HepG2 (cell line): ENCODE measurements around the gene SMAD7. TPM values are rescaled to one million over a fixed set of nuclear protein-coding genes. Genes with fewer than 3 reads are reported as not detected.

Experiments used
- CBFB ChIP-seq: sonication (generic); formaldehyde crosslinking; IDR thresholded peaks from 2 replicates; pipeline ENCODE4 v1.4.0; 2020; ENCODE audit warnings: missing genetic modification reagents
- HCFC1 ChIP-seq: fragments of 150-350 bp; IDR thresholded peaks from 2 replicates; pipeline ENCODE4 v1.6.1; 2014; ENCODE audit warnings: low read depth, low read length
- IKZF1 ChIP-seq: fragments of 450-650 bp; IDR thresholded peaks from 2 replicates; pipeline ENCODE4 v1.7.1; 2016
- ISL2 ChIP-seq: sonication (generic); formaldehyde crosslinking; IDR thresholded peaks from 2 replicates; pipeline ENCODE4 v1.5.0; 2020; ENCODE audit warnings: missing genetic modification reagents
- KLF16 ChIP-seq, 2 experiments: sonication (generic) in 1 of 2; formaldehyde crosslinking in 1 of 2; IDR thresholded peaks; 2 replicates each; pipeline versions ENCODE4 v1.6.1 to v1.8.0; 2016 to 2023; ENCODE audit warnings: missing genetic modification reagents in 2 of 2, missing compliant biosample characterization in 1 of 2
- MED1 ChIP-seq: sonication (generic); formaldehyde crosslinking; IDR thresholded peaks from 2 replicates; pipeline ENCODE4 v1.4.0; 2020; ENCODE audit warnings: missing genetic modification reagents
- NR2F6 ChIP-seq, 2 experiments: IDR thresholded peaks; 2 replicates each; pipeline ENCODE4 v1.6.1; 2016; ENCODE audit warnings: antibody characterized with exemption in 1 of 2, mild to moderate bottlenecking in 1 of 2
- ONECUT2 ChIP-seq: sonication (generic); formaldehyde crosslinking; IDR thresholded peaks from 2 replicates; pipeline ENCODE4 v1.4.0; 2020; ENCODE audit warnings: missing genetic modification reagents
- TBX2 ChIP-seq: sonication (generic); formaldehyde crosslinking; IDR thresholded peaks from 2 replicates; pipeline ENCODE4 v1.5.0; 2020; ENCODE audit warnings: missing genetic modification reagents, mild to moderate bottlenecking, borderline replicate concordance
- ZFAT ChIP-seq: sonication (generic); formaldehyde crosslinking; conservative IDR thresholded peaks from 2 replicates; pipeline ENCODE4 v1.8.1; 2023; ENCODE audit warnings: missing genetic modification reagents, inconsistent platforms
- ZFP62 ChIP-seq: sonication (generic); formaldehyde crosslinking; IDR thresholded peaks from 2 replicates; pipeline ENCODE4 v1.4.0; 2020; ENCODE audit warnings: missing genetic modification reagents
- ZNF263 ChIP-seq: sonication (generic); formaldehyde crosslinking; IDR thresholded peaks from 2 replicates; pipeline ENCODE4 v1.4.0; 2020; ENCODE audit warnings: missing genetic modification reagents
- ZNF496 ChIP-seq: sonication (generic); formaldehyde crosslinking; IDR thresholded peaks from 2 replicates; pipeline ENCODE4 v1.8.1; 2023; ENCODE audit warnings: mild to moderate bottlenecking, moderate library complexity, missing genetic modification reagents; ENCODE audit not compliant: insufficient replicate concordance
- ZNF510 ChIP-seq: sonication (generic); formaldehyde crosslinking; IDR thresholded peaks from 2 replicates; pipeline ENCODE4 v1.4.0; 2020; ENCODE audit warnings: low read depth, mild to moderate bottlenecking, missing genetic modification reagents
- ZNF543 ChIP-seq: sonication (generic); formaldehyde crosslinking; IDR thresholded peaks from 2 replicates; pipeline ENCODE4 v1.4.0; 2020; ENCODE audit warnings: mild to moderate bottlenecking, missing genetic modification reagents
- polyA plus RNA-seq, 8 experiments: library from polyadenylated mRNA; depleted of rRNA in 3 of 8; stranded (reverse) in 7 of 8; unstranded in 1 of 8; fragments of >200 nt; fragmentation: Illumina TruSeq in 4 of 8; extraction: Trizol in 4 of 8; gene quantifications; 2 replicates each; pipeline versions ENCODE4 v1.2.1 to v1.2.3, GENCODE V29; 2011 to 2016; ENCODE audit warnings: low read depth in 4 of 8, missing spikeins in 1 of 8, mixed read lengths in 1 of 8; ENCODE audit not compliant: insufficient read depth in 1 of 8
- total RNA-seq, 5 experiments: library from RNA; depleted of rRNA; stranded (reverse); fragments of >200 nt; fragmentation: Illumina TruSeq; extraction: Trizol; gene quantifications; 2 replicates each; pipeline ENCODE4 v1.2.3, GENCODE V29; 2016; ENCODE audit warnings: low read depth in 1 of 5
- TF ChIP-seq, protein P1 (sequence below): IDR thresholded peaks from 2 replicates; pipeline ENCODE4 v1.6.1; 2018; ENCODE audit warnings: missing genetic modification reagents
- TF ChIP-seq, protein P2 (sequence below): sonication (generic); formaldehyde crosslinking; conservative IDR thresholded peaks from 2 replicates; pipeline ENCODE4 v1.4.0; 2020; ENCODE audit warnings: mild to moderate bottlenecking, missing genetic modification reagents, moderate library complexity
- TF ChIP-seq, protein P3 (sequence below): IDR thresholded peaks from 2 replicates; pipeline ENCODE4 v1.4.0; 2020; ENCODE audit warnings: mild to moderate bottlenecking, missing genetic modification reagents
- TF ChIP-seq, protein P4 (sequence below): sonication (generic); formaldehyde crosslinking; IDR thresholded peaks from 2 replicates; pipeline ENCODE4 v1.8.0; 2022; ENCODE audit warnings: mild to moderate bottlenecking, missing genetic modification reagents

The SMAD7 gene
- total and polyA plus RNA-seq, 2 of the 13 experiments (the other 11 are each of a cell fraction or from before 2014, with no cell fraction given) = 17.4 to 24.7 TPM

DNA sequence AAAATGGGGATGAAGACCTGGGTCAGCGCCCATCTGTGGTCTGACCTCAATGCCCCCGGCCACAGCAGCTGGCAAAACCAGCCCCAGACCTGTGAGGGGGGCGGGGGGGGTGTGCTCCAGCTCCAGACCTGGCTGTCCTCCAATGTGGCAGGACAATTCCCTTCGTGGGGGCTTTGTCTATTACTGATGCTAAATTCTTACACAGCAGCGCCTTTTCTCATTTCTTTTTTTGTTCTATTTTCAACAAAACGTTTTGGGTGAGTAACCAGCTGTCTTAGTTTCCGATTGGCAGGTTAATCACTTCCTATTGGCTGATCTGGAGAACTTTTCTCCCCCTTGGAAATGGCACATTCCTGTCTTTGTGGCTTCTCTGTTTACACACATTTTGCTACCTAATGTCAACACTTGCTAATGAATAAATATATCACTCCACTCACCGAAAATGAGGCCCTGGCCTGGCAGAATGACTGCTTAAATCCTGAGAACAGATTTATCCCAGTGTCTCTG lies 4.4 kb downstream of the SMAD7 start (continued):
- TF ChIP-seq TBX2 (CRISPR knock-in tag) (peak; percentile 66; the same call in 1 of the 2 replicates), IKZF1 (no peak), ZNF263 (CRISPR knock-in tag) (peak; percentile 62; the same call in 1 of the 2 replicates), KLF16 (CRISPR knock-in tag; IDR thresholded peaks at IDR 0.05) (peak in 1 of 2 experiments; percentile 64; a peak in 2 of 4 replicates), NR2F6 (IDR thresholded peaks at IDR 0.05) (peak; percentile 21), NR2F6 (CRISPR knock-in tag; IDR thresholded peaks at IDR 0.05) (peak; percentile 56), MED1 (peak; percentile 68), ZNF496 (CRISPR knock-in tag) (no peak), ZFAT (CRISPR knock-in tag) (no peak), ISL2 (CRISPR knock-in tag) (peak; percentile 73), HCFC1 (no peak), ZFP62 (CRISPR knock-in tag) (no peak), ZNF543 (CRISPR knock-in tag) (no peak), CBFB (CRISPR knock-in tag) (0 out of 2 replicates have a peak, but pooled peaks have one; percentile 36), ONECUT2 (no peak), ZNF510 (CRISPR knock-in tag) (0 out of 2 replicates have a peak, but pooled peaks have one; percentile 25)
- TF ChIP-seq, protein P1, sequence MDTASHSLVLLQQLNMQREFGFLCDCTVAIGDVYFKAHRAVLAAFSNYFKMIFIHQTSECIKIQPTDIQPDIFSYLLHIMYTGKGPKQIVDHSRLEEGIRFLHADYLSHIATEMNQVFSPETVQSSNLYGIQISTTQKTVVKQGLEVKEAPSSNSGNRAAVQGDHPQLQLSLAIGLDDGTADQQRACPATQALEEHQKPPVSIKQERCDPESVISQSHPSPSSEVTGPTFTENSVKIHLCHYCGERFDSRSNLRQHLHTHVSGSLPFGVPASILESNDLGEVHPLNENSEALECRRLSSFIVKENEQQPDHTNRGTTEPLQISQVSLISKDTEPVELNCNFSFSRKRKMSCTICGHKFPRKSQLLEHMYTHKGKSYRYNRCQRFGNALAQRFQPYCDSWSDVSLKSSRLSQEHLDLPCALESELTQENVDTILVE = no peak
- TF ChIP-seq, protein P2, sequence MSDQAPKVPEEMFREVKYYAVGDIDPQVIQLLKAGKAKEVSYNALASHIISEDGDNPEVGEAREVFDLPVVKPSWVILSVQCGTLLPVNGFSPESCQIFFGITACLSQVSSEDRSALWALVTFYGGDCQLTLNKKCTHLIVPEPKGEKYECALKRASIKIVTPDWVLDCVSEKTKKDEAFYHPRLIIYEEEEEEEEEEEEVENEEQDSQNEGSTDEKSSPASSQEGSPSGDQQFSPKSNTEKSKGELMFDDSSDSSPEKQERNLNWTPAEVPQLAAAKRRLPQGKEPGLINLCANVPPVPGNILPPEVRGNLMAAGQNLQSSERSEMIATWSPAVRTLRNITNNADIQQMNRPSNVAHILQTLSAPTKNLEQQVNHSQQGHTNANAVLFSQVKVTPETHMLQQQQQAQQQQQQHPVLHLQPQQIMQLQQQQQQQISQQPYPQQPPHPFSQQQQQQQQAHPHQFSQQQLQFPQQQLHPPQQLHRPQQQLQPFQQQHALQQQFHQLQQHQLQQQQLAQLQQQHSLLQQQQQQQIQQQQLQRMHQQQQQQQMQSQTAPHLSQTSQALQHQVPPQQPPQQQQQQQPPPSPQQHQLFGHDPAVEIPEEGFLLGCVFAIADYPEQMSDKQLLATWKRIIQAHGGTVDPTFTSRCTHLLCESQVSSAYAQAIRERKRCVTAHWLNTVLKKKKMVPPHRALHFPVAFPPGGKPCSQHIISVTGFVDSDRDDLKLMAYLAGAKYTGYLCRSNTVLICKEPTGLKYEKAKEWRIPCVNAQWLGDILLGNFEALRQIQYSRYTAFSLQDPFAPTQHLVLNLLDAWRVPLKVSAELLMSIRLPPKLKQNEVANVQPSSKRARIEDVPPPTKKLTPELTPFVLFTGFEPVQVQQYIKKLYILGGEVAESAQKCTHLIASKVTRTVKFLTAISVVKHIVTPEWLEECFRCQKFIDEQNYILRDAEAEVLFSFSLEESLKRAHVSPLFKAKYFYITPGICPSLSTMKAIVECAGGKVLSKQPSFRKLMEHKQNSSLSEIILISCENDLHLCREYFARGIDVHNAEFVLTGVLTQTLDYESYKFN = peak; percentile 63
- TF ChIP-seq, protein P3, sequence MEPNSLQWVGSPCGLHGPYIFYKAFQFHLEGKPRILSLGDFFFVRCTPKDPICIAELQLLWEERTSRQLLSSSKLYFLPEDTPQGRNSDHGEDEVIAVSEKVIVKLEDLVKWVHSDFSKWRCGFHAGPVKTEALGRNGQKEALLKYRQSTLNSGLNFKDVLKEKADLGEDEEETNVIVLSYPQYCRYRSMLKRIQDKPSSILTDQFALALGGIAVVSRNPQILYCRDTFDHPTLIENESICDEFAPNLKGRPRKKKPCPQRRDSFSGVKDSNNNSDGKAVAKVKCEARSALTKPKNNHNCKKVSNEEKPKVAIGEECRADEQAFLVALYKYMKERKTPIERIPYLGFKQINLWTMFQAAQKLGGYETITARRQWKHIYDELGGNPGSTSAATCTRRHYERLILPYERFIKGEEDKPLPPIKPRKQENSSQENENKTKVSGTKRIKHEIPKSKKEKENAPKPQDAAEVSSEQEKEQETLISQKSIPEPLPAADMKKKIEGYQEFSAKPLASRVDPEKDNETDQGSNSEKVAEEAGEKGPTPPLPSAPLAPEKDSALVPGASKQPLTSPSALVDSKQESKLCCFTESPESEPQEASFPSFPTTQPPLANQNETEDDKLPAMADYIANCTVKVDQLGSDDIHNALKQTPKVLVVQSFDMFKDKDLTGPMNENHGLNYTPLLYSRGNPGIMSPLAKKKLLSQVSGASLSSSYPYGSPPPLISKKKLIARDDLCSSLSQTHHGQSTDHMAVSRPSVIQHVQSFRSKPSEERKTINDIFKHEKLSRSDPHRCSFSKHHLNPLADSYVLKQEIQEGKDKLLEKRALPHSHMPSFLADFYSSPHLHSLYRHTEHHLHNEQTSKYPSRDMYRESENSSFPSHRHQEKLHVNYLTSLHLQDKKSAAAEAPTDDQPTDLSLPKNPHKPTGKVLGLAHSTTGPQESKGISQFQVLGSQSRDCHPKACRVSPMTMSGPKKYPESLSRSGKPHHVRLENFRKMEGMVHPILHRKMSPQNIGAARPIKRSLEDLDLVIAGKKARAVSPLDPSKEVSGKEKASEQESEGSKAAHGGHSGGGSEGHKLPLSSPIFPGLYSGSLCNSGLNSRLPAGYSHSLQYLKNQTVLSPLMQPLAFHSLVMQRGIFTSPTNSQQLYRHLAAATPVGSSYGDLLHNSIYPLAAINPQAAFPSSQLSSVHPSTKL (CRISPR knock-in tag) = peak; percentile 51; the same call in 1 of the 2 replicates
- TF ChIP-seq, protein P4, sequence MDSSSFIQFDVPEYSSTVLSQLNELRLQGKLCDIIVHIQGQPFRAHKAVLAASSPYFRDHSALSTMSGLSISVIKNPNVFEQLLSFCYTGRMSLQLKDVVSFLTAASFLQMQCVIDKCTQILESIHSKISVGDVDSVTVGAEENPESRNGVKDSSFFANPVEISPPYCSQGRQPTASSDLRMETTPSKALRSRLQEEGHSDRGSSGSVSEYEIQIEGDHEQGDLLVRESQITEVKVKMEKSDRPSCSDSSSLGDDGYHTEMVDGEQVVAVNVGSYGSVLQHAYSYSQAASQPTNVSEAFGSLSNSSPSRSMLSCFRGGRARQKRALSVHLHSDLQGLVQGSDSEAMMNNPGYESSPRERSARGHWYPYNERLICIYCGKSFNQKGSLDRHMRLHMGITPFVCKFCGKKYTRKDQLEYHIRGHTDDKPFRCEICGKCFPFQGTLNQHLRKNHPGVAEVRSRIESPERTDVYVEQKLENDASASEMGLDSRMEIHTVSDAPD (CRISPR knock-in tag) = 0 out of 2 replicates have a peak, but pooled peaks have one; percentile 16
